Measurements from ENCODE around the gene PSMD2.

The PSMD2 gene

GRCh38 chr3:184353546-184353941 is 54.5 kb downstream of the PSMD2 start:
- no peak for TF ChIP-seq CTCF (conservative IDR thresholded peaks at IDR 0.05; ENCODE audit: low read depth, low read length)
- no peak overlapping the region for H3K4me3 ChIP-seq (ENCODE audit: low read depth, low read length)
- DNase-seq (ENCODE audit: low read depth): no peak

GRCh38 chr3:184354121-184354728 is 55.2 kb downstream of the PSMD2 start:
- no peak overlapping the region for H3K4me3 ChIP-seq (ENCODE audit: low read depth, low read length)
- no peak for DNase-seq (ENCODE audit: low read depth)
- TF ChIP-seq CTCF (conservative IDR thresholded peaks at IDR 0.05; ENCODE audit: low read depth, low read length): peak; percentile 86

- no peak overlapping the region for H3K4me3 ChIP-seq (ENCODE audit: low read depth, low read length)
- TF ChIP-seq CTCF (conservative IDR thresholded peaks at IDR 0.05; ENCODE audit: low read depth, low read length): no peak
- no peak for DNase-seq (ENCODE audit: low read depth)
Observed at GRCh38 chr3:184354754-184355153, 55.7 kb downstream of the PSMD2 start.

GRCh38 chr3:184355261-184356040 is 56.4 kb downstream of the PSMD2 start:
- no peak for DNase-seq (ENCODE audit: low read depth)
- no peak for TF ChIP-seq CTCF (conservative IDR thresholded peaks at IDR 0.05; ENCODE audit: low read depth, low read length)
- H3K4me3 ChIP-seq (ENCODE audit: low read depth, low read length): no peak overlapping the region

- H3K4me3 ChIP-seq (ENCODE audit: low read depth, low read length): no peak overlapping the region
- no peak for TF ChIP-seq CTCF (conservative IDR thresholded peaks at IDR 0.05; ENCODE audit: low read depth, low read length)
- DNase-seq (ENCODE audit: low read depth): no peak
Observed at GRCh38 chr3:184357248-184358123, 58.4 kb downstream of the PSMD2 start.

- no peak for DNase-seq (ENCODE audit: low read depth)
- H3K4me3 ChIP-seq (ENCODE audit: low read depth, low read length): no peak overlapping the region
- TF ChIP-seq CTCF (conservative IDR thresholded peaks at IDR 0.05; ENCODE audit: low read depth, low read length): no peak
Observed at GRCh38 chr3:184358124-184358767, 59.2 kb downstream of the PSMD2 start.
